GM21619 (cell line): ENCODE measurements around the gene IMPA2.
"Not testable (repeated sequence)": the region's sequence is repeated elsewhere in the genome, so short reads cannot be mapped to it uniquely, and the experiment has no call there.

Experiments
- ATAC-seq: cut with Tn5 transposase; IDR thresholded peaks from one replicate; pipeline ENCODE4 v1.9.1; 2021; ENCODE audit not compliant: unreplicated experiment

IMPA2 gene

DNA sequence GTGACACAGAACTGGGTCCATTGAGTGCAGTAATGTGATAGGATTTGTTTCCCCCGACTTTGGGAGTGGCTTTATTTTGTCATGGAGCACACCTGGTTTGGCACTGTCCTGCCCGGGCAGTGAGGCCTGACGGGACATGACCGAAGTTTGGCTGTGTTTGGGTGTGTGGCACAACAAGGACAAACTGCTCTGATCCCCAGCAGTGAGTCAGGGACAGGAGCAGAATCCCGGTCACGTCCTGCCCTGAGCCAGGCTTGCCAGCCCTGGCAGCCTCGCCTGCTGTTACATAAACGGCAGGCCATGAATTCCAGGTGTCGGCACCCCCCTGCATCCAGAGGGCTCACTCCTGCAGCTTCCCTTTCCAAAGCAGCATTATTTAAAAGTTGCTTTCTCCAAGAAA lies 45.7 kb downstream of the IMPA2 start:
- no peak for ATAC-seq

DNA sequence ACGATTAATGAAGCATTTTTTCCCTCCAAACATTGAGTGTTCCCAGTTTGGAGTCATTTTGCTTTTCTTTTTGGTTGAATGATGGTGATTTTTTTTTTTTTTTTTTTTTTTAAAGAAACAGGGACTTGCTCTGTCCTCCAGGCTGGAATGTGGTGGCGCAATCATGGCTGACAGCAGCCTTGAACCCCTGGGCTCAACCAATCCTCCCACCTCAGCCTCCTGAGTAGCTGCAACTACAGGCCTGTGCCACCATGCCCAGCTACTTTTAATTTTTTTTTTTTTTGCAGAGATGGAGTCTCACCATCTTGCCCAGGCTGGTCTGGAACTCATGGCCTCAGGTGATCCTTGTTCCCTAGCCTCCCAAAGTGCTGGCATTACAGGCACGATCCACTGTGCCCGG lies 46.2 kb downstream of the IMPA2 start:
- no peak for ATAC-seq

DNA sequence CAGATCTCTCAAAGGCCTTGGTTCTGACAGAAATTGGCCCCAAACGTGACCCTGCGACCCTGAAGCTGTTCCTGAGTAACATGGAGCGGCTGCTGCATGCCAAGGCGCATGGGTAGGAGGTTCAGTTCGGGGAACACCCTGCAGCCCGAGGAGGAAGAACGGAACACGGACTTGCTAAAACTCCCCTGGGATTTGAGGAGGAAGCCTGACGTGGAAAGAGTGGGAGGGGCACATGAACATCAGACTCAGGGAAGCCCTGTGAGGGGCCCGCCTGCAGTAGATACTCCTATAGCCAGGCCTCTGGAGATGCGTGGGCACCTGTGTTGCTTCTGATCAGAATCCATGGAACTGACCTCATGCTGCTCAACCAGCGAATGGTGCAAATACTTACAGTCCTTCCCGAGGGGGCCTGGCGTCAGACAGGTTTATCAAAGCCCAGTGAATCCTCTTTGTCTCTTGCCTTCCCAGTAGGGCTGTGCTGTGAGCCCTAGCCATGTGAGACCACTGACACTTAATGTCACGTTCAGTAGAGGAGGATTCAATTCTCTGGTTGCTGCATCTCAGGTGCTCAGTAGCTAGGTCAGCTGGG lies 46.8 kb downstream of the IMPA2 start:
- no peak for ATAC-seq

DNA sequence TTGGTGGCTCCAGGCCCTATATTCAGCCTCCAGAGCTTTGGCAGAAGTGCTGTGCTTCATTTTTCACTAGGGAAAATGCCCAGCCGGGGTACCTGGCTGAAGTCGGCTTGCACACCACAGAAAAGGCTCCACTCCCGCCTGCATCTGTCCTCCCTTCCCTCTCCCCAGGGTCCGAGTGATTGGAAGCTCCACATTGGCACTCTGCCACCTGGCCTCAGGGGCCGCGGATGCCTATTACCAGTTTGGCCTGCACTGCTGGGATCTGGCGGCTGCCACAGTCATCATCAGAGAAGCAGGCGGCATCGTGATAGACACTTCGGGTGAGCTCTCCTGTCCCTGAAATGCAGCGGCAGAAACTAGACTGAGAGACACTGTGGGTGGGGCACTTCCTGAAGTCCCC lies 47.4 kb downstream of the IMPA2 start:
- ATAC-seq = no peak

DNA sequence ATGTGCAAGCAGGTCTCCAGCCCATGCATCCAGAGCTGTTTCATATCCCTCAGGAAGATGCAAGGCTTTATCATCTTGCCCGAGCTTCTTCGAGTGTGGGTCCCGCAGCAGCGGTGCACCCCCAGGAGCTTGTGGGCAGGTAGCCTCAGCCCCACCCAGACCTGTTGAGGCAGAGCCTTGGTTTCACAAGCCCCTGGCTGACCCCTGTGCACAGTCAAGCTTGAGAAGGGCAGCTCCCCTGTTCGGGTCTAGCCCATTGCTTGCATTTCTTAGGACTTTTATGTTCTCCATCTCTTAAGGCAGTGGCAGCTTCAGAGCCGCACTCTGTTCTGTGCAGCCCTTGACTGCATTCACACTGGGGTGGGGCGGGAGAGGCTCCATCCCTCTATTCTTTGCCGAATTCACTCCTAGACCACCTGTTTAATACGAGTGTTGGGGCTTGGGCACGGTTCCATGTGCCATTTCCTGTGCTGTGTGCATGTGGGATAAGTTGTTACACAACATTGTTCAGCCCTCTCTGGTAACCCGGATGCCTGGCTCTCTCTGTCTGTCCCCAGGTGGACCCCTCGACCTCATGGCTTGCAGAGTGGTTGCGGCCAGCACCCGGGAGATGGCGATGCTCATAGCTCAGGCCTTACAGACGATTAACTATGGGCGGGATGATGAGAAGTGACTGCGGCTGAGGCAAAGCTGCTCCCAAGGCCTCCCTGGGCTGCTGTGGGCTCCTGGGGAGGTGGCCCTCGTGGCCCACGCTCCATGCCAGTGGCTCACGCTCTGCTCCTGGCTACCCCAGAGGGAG lies 48.7 kb downstream of the IMPA2 start:
- no peak for ATAC-seq

DNA sequence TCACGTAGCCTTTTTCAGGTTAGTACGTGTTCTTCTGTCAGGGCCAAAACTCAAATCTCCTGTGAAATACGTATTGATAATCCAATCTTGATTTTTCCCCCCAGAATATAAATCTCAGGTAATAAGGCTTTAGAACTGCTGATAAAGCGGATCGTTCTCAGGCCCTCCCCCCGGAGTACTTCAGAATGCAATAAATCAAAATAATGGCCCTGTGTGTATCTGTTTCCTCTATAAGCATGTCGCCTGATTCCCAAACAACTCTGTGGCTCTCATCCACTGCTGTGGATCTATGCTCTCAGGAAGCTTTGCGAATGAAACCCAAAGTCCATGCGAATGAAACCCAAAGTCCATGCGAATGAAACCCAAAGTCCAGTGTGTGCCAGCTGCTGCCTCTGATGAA lies 49.4 kb downstream of the IMPA2 start:
- ATAC-seq = no peak

DNA sequence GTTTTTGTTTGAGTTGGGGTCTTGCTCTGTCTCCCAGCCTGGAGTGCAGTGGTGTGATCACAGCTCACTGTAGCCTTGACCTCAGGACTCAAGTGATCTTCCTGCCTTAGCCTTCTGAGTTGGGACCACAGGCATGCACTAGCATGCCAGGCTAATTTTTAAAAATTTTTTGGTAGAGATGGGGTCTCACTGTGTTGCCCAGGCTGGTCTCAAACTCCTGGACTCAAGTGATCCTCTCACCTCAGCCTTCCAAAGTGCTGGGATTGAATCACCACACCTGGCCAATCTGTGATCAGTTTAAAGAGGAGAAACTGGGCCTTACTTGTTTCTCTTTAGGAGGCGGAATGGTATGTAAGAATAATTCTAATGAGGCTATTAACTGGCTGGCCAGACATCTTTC lies 49.9 kb downstream of the IMPA2 start:
- no peak for ATAC-seq

DNA sequence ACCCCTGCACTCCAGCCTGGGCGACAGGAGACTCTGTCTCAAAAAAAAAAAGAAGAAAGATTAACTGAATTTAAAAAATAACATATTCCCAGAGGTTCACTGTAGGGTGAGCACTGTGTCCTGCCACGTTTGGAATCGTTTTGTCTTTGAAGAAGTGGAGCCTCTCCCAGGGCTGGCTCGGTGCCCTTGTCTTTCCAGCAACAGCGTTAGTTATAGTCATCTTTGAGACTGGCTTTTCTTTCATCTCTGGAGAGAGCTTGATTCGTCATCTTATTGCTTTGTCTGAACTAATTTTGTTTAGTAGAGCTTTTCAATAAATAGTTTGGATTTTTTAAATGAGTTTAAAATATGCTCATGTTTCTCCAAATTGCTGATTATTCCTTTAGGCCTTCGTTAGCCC lies 50.5 kb downstream of the IMPA2 start:
- ATAC-seq = no peak

DNA sequence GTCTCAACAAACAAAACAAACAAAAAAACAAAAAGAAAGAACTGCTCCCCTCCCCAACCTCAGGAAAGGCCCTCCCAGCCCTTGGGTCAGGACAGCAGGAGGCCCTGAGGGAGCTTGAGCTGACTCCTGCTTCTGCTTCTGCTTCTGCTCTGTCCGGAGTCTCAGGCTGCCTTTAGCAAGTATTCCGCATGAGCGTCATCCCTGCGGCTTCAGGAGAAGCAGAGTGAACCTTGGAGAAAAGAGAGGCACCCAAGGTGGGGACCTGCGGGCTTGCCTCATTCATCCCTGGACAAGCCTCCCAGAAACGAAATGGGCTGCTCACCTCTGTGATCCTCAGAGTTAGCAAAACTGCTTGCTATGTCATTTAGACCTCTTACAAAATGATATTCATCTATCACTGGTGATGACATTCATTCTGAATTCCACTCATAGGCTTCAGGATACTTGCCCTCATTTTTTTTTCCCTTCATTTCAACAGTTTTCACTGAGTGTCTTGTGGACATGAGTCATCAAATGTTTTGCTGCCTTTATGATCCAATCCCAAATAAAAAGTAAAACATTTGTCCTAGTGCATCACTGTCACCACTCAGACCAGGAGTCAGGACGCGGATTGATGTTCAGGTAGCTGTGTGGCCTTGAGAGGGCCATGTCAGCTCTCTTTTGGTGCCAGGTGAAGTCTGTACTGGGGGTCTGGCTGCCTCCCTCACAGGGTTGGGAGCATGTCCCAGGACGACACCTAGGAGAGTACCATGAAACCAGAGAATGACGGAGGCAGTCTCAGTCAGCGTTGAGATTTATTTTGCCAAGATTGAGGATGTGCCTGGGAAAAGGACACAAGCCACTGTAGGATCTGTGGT lies 51.7 kb downstream of the IMPA2 start:
- no peak for ATAC-seq

DNA sequence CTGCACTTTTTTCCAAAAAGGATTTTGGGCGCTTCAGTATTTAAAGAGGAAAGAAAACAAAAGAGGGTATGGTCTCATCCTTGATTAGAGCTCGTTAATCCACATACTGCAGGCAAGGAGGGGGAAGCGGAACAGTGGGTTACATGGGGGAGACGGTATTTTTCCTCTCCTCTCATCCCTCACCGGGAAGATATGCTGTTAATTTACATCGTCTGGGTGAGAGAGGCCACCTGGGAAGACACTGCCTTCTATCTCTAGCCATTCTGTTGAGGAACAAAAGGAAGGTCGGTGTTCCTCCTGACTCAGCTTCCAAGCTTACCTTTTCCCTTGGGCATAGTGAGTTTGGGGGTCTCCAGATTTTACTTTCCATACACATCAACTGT lies 52.3 kb downstream of the IMPA2 start:
- no peak for ATAC-seq

DNA sequence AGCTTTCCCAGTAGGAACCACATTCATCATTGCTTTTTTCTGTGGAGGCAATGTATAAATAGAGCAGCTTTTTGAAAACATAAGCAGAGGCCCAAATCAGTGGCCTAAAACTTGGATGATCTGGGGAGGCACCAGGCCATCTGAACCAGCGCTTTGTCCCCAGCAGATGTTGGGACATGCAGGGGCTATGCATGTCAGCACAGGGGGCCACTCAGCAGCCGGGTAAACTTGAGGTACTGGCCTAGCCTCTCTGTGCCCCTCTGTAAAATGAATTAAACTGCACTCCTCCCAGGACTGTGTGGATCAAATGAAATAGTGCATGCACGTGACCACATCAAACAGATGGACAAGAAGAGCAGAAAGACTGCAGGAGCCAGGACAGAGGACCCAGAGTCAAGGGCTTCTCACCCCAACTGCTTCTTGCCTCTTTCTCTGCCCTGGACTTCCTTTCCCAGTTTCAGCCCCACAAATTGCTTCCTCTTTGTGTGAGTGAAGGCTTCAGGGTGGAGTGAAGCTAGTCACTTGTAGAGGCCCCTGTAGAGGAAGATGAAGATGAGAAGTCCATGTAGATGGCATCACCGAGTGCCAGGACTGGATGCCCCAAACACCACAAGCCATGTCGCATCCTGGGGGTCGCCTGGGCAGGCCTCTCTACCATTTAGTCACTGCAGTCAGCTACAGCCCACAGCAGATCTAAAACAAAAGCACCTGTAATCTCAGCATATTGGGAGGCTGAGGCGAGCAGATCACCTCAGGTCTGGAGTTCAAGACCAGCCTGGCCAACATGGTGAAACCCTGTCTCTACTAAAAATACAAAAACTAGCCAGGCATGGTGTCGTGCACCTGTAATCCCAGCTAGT lies 53.2 kb downstream of the IMPA2 start:
- ATAC-seq = no peak

DNA sequence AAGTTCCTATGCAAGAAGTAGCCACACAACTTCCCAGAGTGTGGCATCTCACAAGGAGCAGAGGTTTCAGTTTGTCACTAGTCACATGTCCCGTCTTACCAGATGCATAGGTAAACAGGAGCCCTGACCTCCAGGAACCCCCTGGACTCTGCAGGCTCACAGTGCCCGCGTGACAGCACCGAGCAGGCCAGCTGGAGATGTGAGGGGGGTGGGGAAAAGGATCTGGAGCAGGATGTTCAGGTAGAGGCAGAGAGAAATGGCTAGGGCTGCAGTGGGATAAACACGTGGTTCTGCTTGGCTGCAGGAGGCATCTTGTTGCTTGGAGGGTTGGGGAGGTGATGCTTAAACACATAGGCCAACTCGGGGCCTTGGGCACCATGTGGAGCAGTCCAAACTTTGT lies 54.2 kb downstream of the IMPA2 start:
- ATAC-seq = no peak

DNA sequence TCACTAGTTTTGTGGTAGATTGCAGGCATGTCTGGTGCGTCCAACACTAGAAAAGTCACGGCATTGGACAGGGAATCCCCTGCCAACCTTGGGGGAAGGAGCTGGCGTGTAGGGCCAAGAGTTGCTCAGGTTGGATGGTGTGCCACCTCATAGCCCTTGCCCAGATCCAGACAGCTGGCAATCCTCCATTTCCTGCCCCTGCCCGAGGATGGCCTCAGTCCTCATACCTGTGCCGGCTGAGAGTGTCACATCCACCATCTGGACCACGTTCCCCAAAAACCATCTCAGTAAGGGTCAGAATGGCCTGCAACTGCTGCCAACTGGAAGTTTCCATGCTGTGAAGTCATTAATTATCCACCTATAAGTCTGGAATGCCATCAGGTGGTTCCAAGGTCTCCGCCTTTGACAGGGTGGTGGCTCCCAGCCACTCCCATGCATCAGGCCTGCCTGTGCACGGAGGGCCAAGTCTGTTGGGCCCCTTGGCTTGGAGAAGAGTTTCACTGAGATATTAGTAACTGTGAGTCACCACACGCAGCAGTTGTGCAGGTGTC lies 55.0 kb downstream of the IMPA2 start:
- ATAC-seq = no peak

DNA sequence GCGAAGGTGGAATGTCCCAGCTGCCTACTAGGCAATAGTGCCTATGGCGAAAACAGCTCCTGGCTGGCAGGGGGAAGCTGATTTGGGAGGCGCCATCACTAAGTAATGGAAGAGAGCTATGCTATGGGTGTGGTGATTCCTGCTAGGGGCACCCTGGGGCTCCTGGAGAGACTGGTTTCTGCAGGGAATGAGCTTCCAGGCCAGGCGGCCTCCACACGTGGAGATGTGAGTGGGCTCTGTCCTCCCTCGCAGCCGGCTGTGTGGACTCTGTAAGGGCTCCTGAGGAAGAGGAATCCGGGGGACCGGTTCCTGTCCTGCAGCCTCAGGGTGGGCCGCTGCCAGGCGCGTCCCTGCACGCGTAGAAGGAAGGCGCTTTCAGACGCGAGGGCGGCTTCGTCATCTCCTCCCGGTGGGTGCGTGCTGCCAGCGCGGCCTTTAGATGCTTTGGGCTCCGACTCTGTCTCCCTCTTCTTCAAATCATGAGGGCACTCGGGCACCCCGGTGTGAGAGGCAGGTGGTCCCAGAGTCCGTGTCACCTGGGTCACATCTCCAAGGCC lies 56.9 kb downstream of the IMPA2 start:
- ATAC-seq = no peak

DNA sequence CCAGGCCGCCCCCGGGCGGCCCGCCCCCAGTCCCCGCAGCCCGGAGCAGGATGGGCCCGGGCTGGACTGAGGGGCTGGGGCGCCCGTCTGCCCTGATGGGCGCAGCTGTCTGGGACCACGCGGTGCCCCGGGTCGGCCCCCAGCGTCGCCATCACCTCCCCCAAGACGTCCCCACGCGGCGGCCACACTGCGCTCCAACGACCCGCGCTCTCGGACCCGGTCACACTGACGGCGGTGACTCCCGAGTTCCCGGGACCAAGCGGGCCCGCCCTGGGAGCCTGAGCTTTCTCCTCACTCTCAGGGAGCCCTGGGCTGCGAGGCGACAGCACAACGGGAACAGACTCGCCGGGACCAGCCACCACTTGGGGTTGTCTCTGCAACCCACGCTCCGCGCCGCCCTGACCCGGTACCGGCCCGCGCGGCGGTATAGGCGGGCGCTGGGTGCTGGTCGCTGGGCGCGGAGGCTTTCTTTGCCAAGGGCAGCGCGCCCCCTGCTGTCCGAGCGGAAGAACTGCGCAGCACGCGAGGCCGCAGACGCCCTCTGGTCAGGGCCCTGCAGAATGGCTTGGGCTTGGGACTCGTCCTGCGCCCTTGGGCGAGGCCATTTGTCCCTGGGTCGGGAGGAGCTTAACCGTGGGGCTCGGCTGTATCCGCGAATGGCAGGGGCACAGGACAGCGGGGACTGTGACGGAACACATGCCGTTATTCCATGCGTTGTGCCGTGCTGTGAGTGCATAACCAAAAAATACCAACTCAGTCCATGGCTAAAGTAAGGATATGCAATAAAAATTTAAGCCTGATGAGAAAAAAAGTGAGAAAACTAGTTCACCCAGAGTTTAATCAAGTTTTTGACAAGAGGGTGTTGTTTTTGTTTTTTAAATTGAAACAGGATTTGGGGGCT lies 57.6 kb downstream of the IMPA2 start:
- peak; percentile 71 for ATAC-seq

DNA sequence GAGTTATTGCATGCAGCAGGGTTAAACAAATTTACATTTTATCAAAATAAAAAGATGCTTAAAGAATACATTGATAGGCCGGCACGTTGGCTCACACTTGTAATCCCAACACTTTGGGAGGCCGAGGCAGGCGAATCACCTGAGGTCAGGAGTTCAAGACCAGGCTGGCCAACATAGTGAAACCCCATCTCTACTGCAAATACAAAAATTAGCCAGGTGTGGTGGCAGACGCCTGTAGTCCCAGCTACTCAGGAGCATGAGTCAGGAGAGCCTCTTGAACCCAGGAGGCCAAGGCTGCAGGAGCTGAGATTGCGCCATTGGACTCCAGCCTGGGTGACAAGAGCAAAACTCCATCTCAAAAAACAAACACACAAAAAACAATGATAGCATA lies 58.2 kb downstream of the IMPA2 start:
- not testable (repeated sequence) for ATAC-seq

DNA sequence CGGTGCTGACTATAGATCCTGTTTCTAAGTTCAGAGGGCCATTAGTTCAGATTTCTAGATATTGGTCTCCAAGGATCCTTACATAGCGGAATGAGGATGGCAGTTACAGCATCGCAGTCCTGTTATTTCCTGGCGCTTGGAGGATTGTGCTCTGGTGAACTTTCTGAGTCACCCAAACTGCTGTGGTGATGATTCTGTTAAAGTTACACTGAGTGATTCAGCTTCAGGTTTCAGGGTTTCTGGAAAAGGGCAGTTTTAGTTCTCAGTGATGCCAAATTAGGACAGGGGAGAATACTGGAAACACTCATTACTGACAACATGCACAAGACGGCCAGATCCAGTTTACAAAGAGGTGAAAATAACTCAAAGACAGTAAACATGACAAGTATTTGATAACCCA lies 60.3 kb downstream of the IMPA2 start:
- ATAC-seq = peak; percentile 50

DNA sequence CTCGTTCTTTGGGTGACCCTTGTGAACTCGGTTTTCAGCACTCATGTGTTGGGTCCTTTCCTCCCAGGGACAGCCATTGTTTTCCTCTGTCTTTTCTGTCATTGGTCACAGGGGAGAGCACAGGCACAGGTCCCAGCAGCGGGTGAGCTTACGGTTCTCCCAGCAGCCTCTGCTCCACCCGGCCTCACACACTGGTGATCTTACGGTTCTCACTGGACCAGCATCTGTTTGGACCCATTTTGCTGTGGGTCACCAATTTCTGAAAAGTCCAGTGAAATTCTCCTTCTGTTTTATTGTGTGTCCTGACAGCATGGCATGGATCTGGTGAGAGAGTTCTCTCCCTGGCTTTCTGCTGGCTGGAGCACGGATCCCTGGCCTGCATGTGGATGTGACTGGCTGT lies 62.5 kb downstream of the IMPA2 start:
- ATAC-seq = no peak

DNA sequence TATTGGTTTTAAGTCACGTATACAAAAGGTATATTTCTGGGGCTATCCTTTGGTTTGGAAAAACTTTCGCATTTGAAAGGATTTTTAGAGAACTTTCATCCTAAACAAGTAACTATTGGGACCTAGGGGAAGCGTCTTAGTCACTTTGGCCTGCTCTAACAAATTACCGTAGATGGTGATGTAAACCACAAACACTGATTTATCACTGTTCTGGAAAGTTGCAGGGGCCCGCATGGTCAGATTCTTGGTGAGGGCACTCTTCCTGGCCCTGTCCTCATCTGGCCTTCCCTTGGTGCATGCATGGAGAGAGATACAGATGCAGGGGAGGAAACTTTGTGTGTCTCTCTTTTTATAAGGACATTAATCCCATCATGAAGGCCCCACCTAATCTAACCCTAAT lies 63.3 kb downstream of the IMPA2 start:
- no peak for ATAC-seq
